Endothelial cell of umbilical vein (primary cell): ENCODE measurements around the gene SP140. TPM values are rescaled to one million over a fixed set of nuclear protein-coding genes. Genes with fewer than 3 reads are reported as not detected.

Experiments used
- BruUV-seq: library from RNA; stranded (reverse); fragments of 400-500 nt; replicated peaks from 2 replicates; lab custom pipeline; 2021; lab: Mats Ljungman, UMichigan
- CTCF ChIA-PET: fragments of 300-600, 350-600 bp; sonication (Branson Sonifier 250); formaldehyde crosslinking; loops from one replicate; lab custom pipeline; 2021; ENCODE audit warnings: antibody characterized with exemption, inconsistent platforms; lab: Charles Lee
- POLR2A ChIA-PET: fragments of 300-600, 350-600 bp; sonication (Branson Sonifier 250); formaldehyde crosslinking; loops from one replicate; lab custom pipeline; 2021; ENCODE audit warnings: antibody characterized with exemption, inconsistent platforms; lab: Charles Lee
- DNase-seq: peaks from one replicate; pipeline ENCODE4 v3.0.0-alpha.2; 2011; ENCODE audit warnings: low read depth, low spot score
- FAIRE-seq: peaks from 2 replicates; lab custom pipeline; 2011; peaks lifted over from hg19 to GRCh38; lab: Jason Lieb, UNC
- H2AFZ ChIP-seq: 2 replicates; pipeline ENCODE4 v1.6.0; 2012; ENCODE audit warnings: low read depth, low read length, control low read depth, inconsistent platforms
- H3K27ac ChIP-seq: 2 replicates; pipeline ENCODE4 v1.5.1; 2011; ENCODE audit warnings: low read depth, mild to moderate bottlenecking, control low read depth, low read length, moderate library complexity; ENCODE audit not compliant: insufficient read depth
- H3K27me3 ChIP-seq, 2 experiments: 2 replicates each; pipeline versions ENCODE4 v1.6.0 to v1.6.1; 2011; ENCODE audit warnings: low read length in 2 of 2, mixed read lengths in 1 of 2; ENCODE audit not compliant: control insufficient read depth in 2 of 2, insufficient read depth in 2 of 2
- H3K36me3 ChIP-seq, 2 experiments: 2 replicates in 1 of 2; 3 replicates in 1 of 2; pipeline ENCODE4 v1.5.1; 2011; ENCODE audit warnings: low read length in 2 of 2, mild to moderate bottlenecking in 1 of 2, moderate library complexity in 1 of 2; ENCODE audit not compliant: control insufficient read depth in 2 of 2, insufficient read depth in 2 of 2; ENCODE audit errors: extremely low read depth in 1 of 2
- H3K4me1 ChIP-seq: 3 replicates; pipeline ENCODE4 v1.5.1; 2011; ENCODE audit warnings: mild to moderate bottlenecking, low read length; ENCODE audit not compliant: control insufficient read depth, insufficient read depth; ENCODE audit errors: extremely low read depth
- H3K4me2 ChIP-seq: 2 replicates; pipeline ENCODE4 v1.6.1; 2011; ENCODE audit warnings: low read length, control low read depth, mixed read lengths; ENCODE audit not compliant: insufficient read depth
- H3K4me3 ChIP-seq, 3 experiments: fragments of 200-600 bp in 1 of 3; sonication (generic), shearing (Covaris generic) in 1 of 3; replicated peaks in 1 of 3; 2 replicates each; pipeline ENCODE4 v1.5.1; 2011 to 2016; ENCODE audit warnings: control low read depth in 3 of 3, low read length in 3 of 3, mild to moderate bottlenecking in 2 of 3, inconsistent platforms in 1 of 3, low read depth in 1 of 3, moderate library complexity in 1 of 3; ENCODE audit not compliant: insufficient read depth in 1 of 3
- H3K79me2 ChIP-seq: 2 replicates; pipeline ENCODE4 v1.6.0; 2012; ENCODE audit warnings: low read length, inconsistent platforms; ENCODE audit not compliant: control insufficient read depth, insufficient read depth
- H3K9ac ChIP-seq: replicated peaks from 2 replicates; pipeline ENCODE3; 2011; ENCODE audit warnings: low read length, control low read depth; ENCODE audit not compliant: insufficient read depth; ENCODE audit errors: extremely low read depth
- H3K9me1 ChIP-seq: replicated peaks from 3 replicates; pipeline ENCODE4 v1.6.0; 2011; ENCODE audit warnings: mild to moderate bottlenecking, low read length; ENCODE audit not compliant: control insufficient read depth, insufficient read depth; ENCODE audit errors: extremely low read depth
- H3K9me3 ChIP-seq: replicated peaks from 2 replicates; pipeline ENCODE4 v1.5.1; 2012; ENCODE audit warnings: low read length, inconsistent platforms; ENCODE audit not compliant: control insufficient read depth, insufficient read depth
- H4K20me1 ChIP-seq: replicated peaks from 2 replicates; pipeline ENCODE3; 2011; ENCODE audit warnings: mild to moderate bottlenecking, low read length; ENCODE audit not compliant: control insufficient read depth, insufficient read depth; ENCODE audit errors: extremely low read depth
- CTCF ChIP-seq, 2 donors: IDR thresholded peaks; 1 replicate in 1 of 2; 2 replicates in 1 of 2; pipeline ENCODE4 v1.5.1; 2011; ENCODE audit warnings: low read length in 2 of 2, mild to moderate bottlenecking in 2 of 2, moderate library complexity in 2 of 2, control low read depth in 1 of 2, inconsistent platforms in 1 of 2, low read depth in 1 of 2; ENCODE audit not compliant: insufficient read depth in 1 of 2; ENCODE audit errors: extremely low read depth in 1 of 2
- EZH2 ChIP-seq: IDR thresholded peaks from 2 replicates; pipeline ENCODE4 v1.6.1; 2012; ENCODE audit warnings: borderline replicate concordance, low read depth, mild to moderate bottlenecking, moderate library complexity, low read length, inconsistent platforms; ENCODE audit not compliant: severe bottlenecking
- FOS ChIP-seq: IDR thresholded peaks from 2 replicates; pipeline ENCODE4 v1.6.1; 2011; ENCODE audit warnings: mild to moderate bottlenecking, low read length, moderate library complexity, borderline replicate concordance; ENCODE audit not compliant: insufficient read depth
- GATA2 ChIP-seq: IDR thresholded peaks from 2 replicates; pipeline ENCODE4 v1.7.0; 2011; ENCODE audit warnings: low read depth, mild to moderate bottlenecking, moderate library complexity, mixed read lengths, low read length; ENCODE audit not compliant: insufficient read length, insufficient read depth
- JUN ChIP-seq: IDR thresholded peaks from 2 replicates; pipeline ENCODE4 v1.6.1; 2011; ENCODE audit warnings: borderline replicate concordance, low read depth; ENCODE audit not compliant: insufficient read length, insufficient read depth
- MYC ChIP-seq: IDR thresholded peaks from one replicate; pipeline ENCODE4 v1.6.1; 2011; ENCODE audit warnings: mild to moderate bottlenecking, low read depth, low read length
- POLR2A ChIP-seq: IDR thresholded peaks from 2 replicates; pipeline ENCODE4 v1.6.1; 2012; ENCODE audit warnings: low read depth, mild to moderate bottlenecking, control low read depth, low read length
- POLR2AphosphoS5 ChIP-seq: IDR thresholded peaks from 2 replicates; pipeline ENCODE4 v1.6.1; 2012; ENCODE audit warnings: low read depth, mild to moderate bottlenecking, control low read depth, low read length, moderate library complexity; ENCODE audit not compliant: insufficient read depth
- dilution Hi-C: fragments of 300-500 bp; cut with MboI; formaldehyde crosslinking; loops from one replicate; pipeline ENCODE4 v1.15.0; 2019; ENCODE audit warnings: low sequenced_read_pairs; ENCODE audit not compliant: extremely low pct_ligation_motif_present
- intact Hi-C: fragments of 100-400 bp; cut with micrococcal nuclease; formaldehyde crosslinking; loops from one replicate; pipeline ENCODE4 v1.10.0; 2022
- polyA plus RNA-seq, 4 experiments: library from polyadenylated mRNA; depleted of rRNA in 3 of 4; stranded (reverse) in 3 of 4; unstranded in 1 of 4; fragments of >200 nt; gene quantifications; 2 replicates each; pipeline versions ENCODE4 v1.2.1 to v1.2.3, GENCODE V29; 2011 to 2012; ENCODE audit warnings: missing spikeins in 1 of 4
- total RNA-seq: library from RNA; stranded (reverse); gene quantifications from 2 replicates; pipeline ENCODE4 v1.2.3, GENCODE V29; 2021
- TF ChIP-seq, protein P1 (sequence below): IDR thresholded peaks from 2 replicates; pipeline ENCODE4 v1.6.1; 2011; ENCODE audit not compliant: insufficient read depth, insufficient read length

The SP140 gene
- total and polyA plus RNA-seq, 2 donors (not counting 3 experiments of a cell fraction or from before 2014, with no cell fraction given) = not detected

GRCh38 chr2:230267059-230267458 lies 41.5 kb downstream of the SP140 start:
- Histone ChIP-seq H3K9me1 (no peaks in the 10 kb centered on the region), H3K9me3 (no peaks in the 10 kb centered on the region), H3K27me3 (no peaks in the 10 kb centered on the region), H3K4me2 (no peak overlapping the region), H3K27ac (no peak overlapping the region), H3K4me3 (no peak overlapping the region), H3K36me3 (no peaks in the 10 kb centered on the region), H2AFZ (no peak overlapping the region), H3K4me1 (no peaks in the 10 kb centered on the region), H4K20me1 (no peaks in the 10 kb centered on the region), H3K79me2 (no peaks in the 10 kb centered on the region), H3K9ac (no peak overlapping the region)
- TF ChIP-seq EZH2 (no peak), JUN (no peak), POLR2AphosphoS5 (no peak), MYC (no peak), POLR2A (no peak), CTCF (IDR thresholded peaks at IDR 0.05; ENCODE audit: extremely low read depth in 1 of 2, insufficient read depth in 1 of 2, low read depth in 1 of 2, low read length in 2 of 2) (no peak), GATA2 (no peak), FOS (no peak)
- TF ChIP-seq, protein P1, sequence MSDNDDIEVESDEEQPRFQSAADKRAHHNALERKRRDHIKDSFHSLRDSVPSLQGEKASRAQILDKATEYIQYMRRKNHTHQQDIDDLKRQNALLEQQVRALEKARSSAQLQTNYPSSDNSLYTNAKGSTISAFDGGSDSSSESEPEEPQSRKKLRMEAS = no peak
- DNase-seq (no peak), FAIRE-seq (peak; percentile 26)
- ChIA-PET POLR2A (no interaction called here), CTCF (no interaction called here)
- BruUV-seq = no TSS peak
- intact Hi-C loops = no loop called here
- dilution Hi-C loops = no loop called here
